Loucy (cell line): Measurements from ENCODE around the gene ATAD5.

Source experiments
- CTCF ChIP-seq: fragments of 200-600 bp; sonication (generic); conservative IDR thresholded peaks from 2 replicates; pipeline ENCODE4 v1.5.1; 2014; ENCODE audit warnings: mild to moderate bottlenecking, antibody characterized with exemption, low read length
- EZH2phosphoT487 ChIP-seq: fragments of 200-600 bp; IDR thresholded peaks from 2 replicates; pipeline ENCODE4 v1.6.1; 2018; ENCODE audit warnings: antibody characterized with exemption, mild to moderate bottlenecking, moderate library complexity, borderline replicate concordance

- TF ChIP-seq CTCF (no peak), EZH2phosphoT487 (no peak)
Measured at GRCh38 chr17:30782206-30782605, 49.6 kb upstream of the ATAD5 start.
